ENCODE results near the gene MED13L. TPM values are rescaled to one million over a fixed set of nuclear protein-coding genes. Genes with fewer than 3 reads are reported as not detected.

The MED13L gene
- total RNA-seq, 1 experiment from 2014 or later: 80.5 TPM

DNA sequence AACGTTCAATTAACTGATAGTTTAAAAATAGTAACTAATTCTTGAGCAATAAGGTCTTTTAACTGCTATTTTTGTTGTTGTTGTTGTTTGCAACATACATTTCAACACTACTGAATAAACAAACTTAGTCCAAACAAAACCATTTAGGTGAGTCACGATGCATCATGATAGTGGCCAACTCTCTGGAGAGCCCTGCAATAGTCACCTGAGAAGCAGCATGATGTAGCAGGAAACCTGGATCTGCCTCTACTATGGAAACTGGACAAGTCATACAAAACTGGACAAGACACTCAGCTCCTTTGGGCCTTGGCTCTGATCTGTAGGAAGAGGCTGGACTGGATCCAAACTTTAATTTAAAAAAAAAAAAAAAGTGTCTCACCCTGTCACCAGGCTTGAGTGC, 117.3 kb downstream of the MED13L start:
- H3K36me3 Mint-ChIP-seq: no peaks in the 10 kb centered on the region

More for the DNA sequence above, 117.3 kb downstream of the MED13L start:
- TF ChIP-seq, protein P1, sequence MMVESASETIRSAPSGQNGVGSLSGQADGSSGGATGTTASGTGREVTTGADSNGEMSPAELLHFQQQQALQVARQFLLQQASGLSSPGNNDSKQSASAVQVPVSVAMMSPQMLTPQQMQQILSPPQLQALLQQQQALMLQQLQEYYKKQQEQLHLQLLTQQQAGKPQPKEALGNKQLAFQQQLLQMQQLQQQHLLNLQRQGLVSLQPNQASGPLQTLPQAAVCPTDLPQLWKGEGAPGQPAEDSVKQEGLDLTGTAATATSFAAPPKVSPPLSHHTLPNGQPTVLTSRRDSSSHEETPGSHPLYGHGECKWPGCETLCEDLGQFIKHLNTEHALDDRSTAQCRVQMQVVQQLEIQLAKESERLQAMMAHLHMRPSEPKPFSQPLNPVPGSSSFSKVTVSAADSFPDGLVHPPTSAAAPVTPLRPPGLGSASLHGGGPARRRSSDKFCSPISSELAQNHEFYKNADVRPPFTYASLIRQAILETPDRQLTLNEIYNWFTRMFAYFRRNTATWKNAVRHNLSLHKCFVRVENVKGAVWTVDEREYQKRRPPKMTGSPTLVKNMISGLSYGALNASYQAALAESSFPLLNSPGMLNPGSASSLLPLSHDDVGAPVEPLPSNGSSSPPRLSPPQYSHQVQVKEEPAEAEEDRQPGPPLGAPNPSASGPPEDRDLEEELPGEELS (CRISPR knock-in tag; IDR thresholded peaks at IDR 0.05): no peak
- TF ChIP-seq NFE2L1 (CRISPR knock-in tag; IDR thresholded peaks at IDR 0.05) (no peak), ARID4B (CRISPR knock-in tag; IDR thresholded peaks at IDR 0.05; ENCODE audit: borderline replicate concordance) (no peak), ETV6 (CRISPR knock-in tag; IDR thresholded peaks at IDR 0.05) (no peak), EMX1 (CRISPR knock-in tag; IDR thresholded peaks at IDR 0.05) (no peak), ZNF423 (CRISPR knock-in tag; IDR thresholded peaks at IDR 0.05) (no peak), CBFB (CRISPR knock-in tag; IDR thresholded peaks at IDR 0.05; ENCODE audit: low read depth) (no peak), ATF3 (CRISPR knock-in tag; conservative IDR thresholded peaks at IDR 0.05) (no peak), ZNF532 (CRISPR knock-in tag; IDR thresholded peaks at IDR 0.05; ENCODE audit: borderline replicate concordance) (no peak), NR3C1 (CRISPR knock-in tag; conservative IDR thresholded peaks at IDR 0.05; ENCODE audit: low read depth) (no peak), ZNF671 (CRISPR knock-in tag; IDR thresholded peaks at IDR 0.05) (no peak), FOXP1 (CRISPR knock-in tag; IDR thresholded peaks at IDR 0.05; ENCODE audit: borderline replicate concordance) (no peak), CREM (CRISPR knock-in tag; IDR thresholded peaks at IDR 0.05) (no peak), MYBL2 (CRISPR knock-in tag; IDR thresholded peaks at IDR 0.05) (no peak)
- TF ChIP-seq, protein P2, sequence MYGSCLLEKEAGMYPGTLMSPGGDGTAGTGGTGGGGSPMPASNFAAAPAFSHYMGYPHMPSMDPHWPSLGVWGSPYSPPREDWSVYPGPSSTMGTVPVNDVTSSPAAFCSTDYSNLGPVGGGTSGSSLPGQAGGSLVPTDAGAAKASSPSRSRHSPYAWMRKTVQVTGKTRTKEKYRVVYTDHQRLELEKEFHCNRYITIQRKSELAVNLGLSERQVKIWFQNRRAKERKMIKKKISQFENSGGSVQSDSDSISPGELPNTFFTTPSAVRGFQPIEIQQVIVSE (CRISPR knock-in tag; IDR thresholded peaks at IDR 0.05; ENCODE audit: borderline replicate concordance): no peak
- Mint-ChIP-seq H3K4me1 (peaks cover 46% of the 10 kb centered on the region), H3K9me3 (no peaks in the 10 kb centered on the region), H3K27ac (no peak overlapping the region), H3K4me3 (no peak overlapping the region), H3K27me3 (ENCODE audit: low read depth) (no peaks in the 10 kb centered on the region)
- ATAC-seq (no peak), DNase-seq (ENCODE audit: low spot score) (no peak)
- POLR2A ChIA-PET: no interaction called here
- CTCF ChIA-PET: no interaction called here

Data from WTC11 (cell line).